Measurements from ENCODE around the gene KAT14.

GRCh38 chr20:18172379-18172778 is 34.7 kb downstream of the KAT14 start:
- TF ChIP-seq POLR2A (IDR thresholded peaks at IDR 0.05) (no peak), CTCF (IDR thresholded peaks at IDR 0.05) (no peak)

All from adrenal gland (tissue), 5 donors.